Stimulated activated naive B cell treated with anti-CD40 and anti-IgM and Interleukin-4, amounts not matched to agents 10 μg/mL and 1 μg/mL and 100 μg/mL, for 72 hours (primary cell): Measurements from ENCODE around the gene ASPSCR1.
"Not testable (repeated sequence)": the region's sequence is repeated elsewhere in the genome, so short reads cannot be mapped to it uniquely, and the experiment has no call there.

Experiments
- ATAC-seq, 2 donors: fragments of 150-1000 bp; cut with Tn5 transposase; replicated peaks; 2 replicates each; pipeline ENCODE4 v1.10.0; 2021; ENCODE audit warnings: moderate library complexity in 1 of 2
- DNase-seq: peaks from one replicate; pipeline ENCODE4 v3.0.0; 2021
- H3K27ac Mint-ChIP-seq: one replicate; pipeline ENCODE4 v1.8.0; 2022; ENCODE audit warnings: mild to moderate bottlenecking, mixed read lengths
- H3K27me3 Mint-ChIP-seq, 2 donors: one replicate each; pipeline ENCODE4 v1.8.0; 2022; ENCODE audit warnings: mixed read lengths in 2 of 2
- H3K36me3 Mint-ChIP-seq, 2 donors: one replicate each; pipeline ENCODE4 v1.8.0; 2022; ENCODE audit warnings: mixed read lengths in 2 of 2, mild to moderate bottlenecking in 1 of 2
- H3K4me1 Mint-ChIP-seq, 2 donors: one replicate each; pipeline ENCODE4 v1.8.0; 2022; ENCODE audit warnings: mixed read lengths in 2 of 2, mild to moderate bottlenecking in 1 of 2
- H3K4me3 Mint-ChIP-seq, 2 donors: one replicate each; pipeline ENCODE4 v1.8.0; 2022; ENCODE audit warnings: mild to moderate bottlenecking in 2 of 2, mixed read lengths in 2 of 2, moderate library complexity in 1 of 2
- H3K9me3 Mint-ChIP-seq, 2 donors: one replicate each; pipeline ENCODE4 v1.8.0; 2022; ENCODE audit warnings: mixed read lengths in 2 of 2, mild to moderate bottlenecking in 1 of 2

Gene ASPSCR1

GRCh38 chr17:82030470-82031302 lies 53.3 kb downstream of the ASPSCR1 start:
- Mint-ChIP-seq H3K36me3 (peaks cover 23 to 35% of the 10 kb centered on the region in 2 donors), H3K9me3 (no peaks in the 10 kb centered on the region), H3K4me1 (peaks cover 13 to 29% of the 10 kb centered on the region in 2 donors), H3K27ac (peak overlapping the region; percentile 88), H3K4me3 (peak overlapping the region; percentile 89), H3K27me3 (peaks cover 4 to 23% of the 10 kb centered on the region in 2 donors)
- ATAC-seq: peak; percentile 76 to 82
- peak; percentile 66 for DNase-seq

GRCh38 chr17:82031303-82031884 lies 54.0 kb downstream of the ASPSCR1 start, which contains the start of gene RAC3:
Gene RAC3 (plus strand): TSS chr17:82031678. CDS start chr17:82031762, 84 bp downstream.
- peak; percentile 35 to 41 for ATAC-seq
- Mint-ChIP-seq H3K27me3 (peaks cover 4 to 23% of the 10 kb centered on the region in 2 donors), H3K36me3 (peaks cover 23 to 32% of the 10 kb centered on the region in 2 donors), H3K9me3 (no peaks in the 10 kb centered on the region), H3K27ac (peak within 1 kb of the TSS; percentile 88), H3K4me1 (peaks cover 18 to 34% of the 10 kb centered on the region in 2 donors), H3K4me3 (peak within 1 kb of the TSS; percentile 89)
- DNase-seq: no peak

- peak; percentile 35 to 47 for ATAC-seq
Measured at GRCh38 chr17:82031885-82032627, 54.6 kb downstream of the ASPSCR1 start.

DNA sequence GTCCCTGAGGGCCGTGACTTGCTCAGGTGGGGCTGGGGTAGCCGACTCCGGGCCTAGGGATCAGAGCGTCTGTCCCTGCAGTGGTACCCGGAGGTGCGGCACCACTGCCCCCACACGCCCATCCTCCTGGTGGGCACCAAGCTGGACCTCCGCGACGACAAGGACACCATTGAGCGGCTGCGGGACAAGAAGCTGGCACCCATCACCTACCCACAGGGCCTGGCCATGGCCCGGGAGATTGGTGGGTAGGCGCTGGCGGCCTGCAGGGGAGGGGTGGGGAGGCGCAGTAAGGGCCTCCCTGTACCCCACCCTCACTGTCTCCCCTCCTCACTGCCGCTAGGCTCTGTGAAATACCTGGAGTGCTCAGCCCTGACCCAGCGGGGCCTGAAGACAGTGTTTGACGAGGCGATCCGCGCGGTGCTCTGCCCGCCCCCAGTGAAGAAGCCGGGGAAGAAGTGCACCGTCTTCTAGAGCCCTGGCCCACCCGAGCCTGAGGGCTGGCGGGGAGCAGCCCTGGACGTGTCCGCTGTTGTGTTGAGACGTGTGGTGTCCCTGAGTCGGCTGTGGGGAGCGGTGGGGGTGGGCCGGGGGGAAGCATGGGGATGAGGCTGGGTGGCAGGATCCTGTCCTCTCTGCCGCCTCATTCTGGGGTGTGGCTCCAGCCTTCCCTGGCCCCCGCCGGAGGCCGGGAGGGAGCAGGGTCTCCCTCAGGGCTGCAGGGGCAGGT lies 56.1 kb downstream of the ASPSCR1 start:
- ATAC-seq (no peak), DNase-seq (no peak)
- Mint-ChIP-seq H3K36me3 (peaks cover 15 to 20% of the 10 kb centered on the region in 2 donors), H3K27me3 (peaks cover 4 to 9% of the 10 kb centered on the region in 2 donors), H3K27ac (no peak overlapping the region), H3K4me3 (no peak overlapping the region), H3K4me1 (peaks cover 25 to 43% of the 10 kb centered on the region in 2 donors), H3K9me3 (no peaks in the 10 kb centered on the region)

More at GRCh38 chr17:82031885-82032627, 54.6 kb downstream of the ASPSCR1 start:
- H3K27me3 Mint-ChIP-seq: peaks cover 4 to 21% of the 10 kb centered on the region in 2 donors
- peak overlapping the region; percentile 47 to 55 for H3K4me3 Mint-ChIP-seq
- no peaks in the 10 kb centered on the region for H3K9me3 Mint-ChIP-seq
- DNase-seq: no peak
- H3K27ac Mint-ChIP-seq: no peak overlapping the region
- peaks cover 18 to 34% of the 10 kb centered on the region in 2 donors for H3K4me1 Mint-ChIP-seq
- peaks cover 21 to 26% of the 10 kb centered on the region in 2 donors for H3K36me3 Mint-ChIP-seq

DNA sequence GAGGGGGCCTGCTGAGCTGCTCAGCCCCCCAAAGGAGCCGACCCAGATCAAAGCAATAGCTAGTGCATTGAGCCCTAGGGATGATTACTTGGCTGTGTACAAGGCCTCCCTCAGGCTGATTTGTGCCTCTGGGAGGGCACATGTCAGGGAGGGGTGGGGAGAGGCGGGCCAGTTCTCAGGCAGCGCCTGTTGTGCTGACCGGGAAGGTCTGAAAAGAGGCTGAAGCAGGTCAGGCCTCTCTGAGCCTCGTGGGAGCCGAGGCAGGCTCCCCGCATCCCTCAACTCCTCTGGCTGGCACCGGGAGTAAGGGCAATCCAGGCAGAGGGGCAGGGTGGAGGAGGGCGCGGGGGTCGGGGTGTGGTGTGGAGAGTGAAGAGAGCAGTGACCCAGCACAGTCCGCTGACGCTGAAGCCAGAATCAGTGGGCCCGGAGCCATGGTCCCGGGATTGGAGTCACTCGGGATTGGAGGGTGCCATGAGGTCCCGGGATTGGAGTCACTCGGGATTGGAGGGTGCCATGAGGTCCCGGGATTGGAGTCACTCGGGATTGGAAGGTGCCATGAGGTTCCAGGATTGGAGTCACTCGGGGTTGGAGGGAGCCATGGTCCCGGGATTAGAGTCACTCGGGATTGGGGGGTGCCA lies 57.1 kb downstream of the ASPSCR1 start:
- H3K4me3 Mint-ChIP-seq: no peak overlapping the region
- H3K27me3 Mint-ChIP-seq: peaks cover 3 to 5% of the 10 kb centered on the region in 2 donors
- peaks cover 30 to 44% of the 10 kb centered on the region in 2 donors for H3K4me1 Mint-ChIP-seq
- ATAC-seq (no peak), DNase-seq (no peak)
- no peak overlapping the region for H3K27ac Mint-ChIP-seq
- H3K9me3 Mint-ChIP-seq: no peaks in the 10 kb centered on the region
- H3K36me3 Mint-ChIP-seq: peaks cover 10 to 13% of the 10 kb centered on the region in 2 donors

- no peaks in the 10 kb centered on the region for H3K9me3 Mint-ChIP-seq
- peak overlapping the region; percentile 67 to 69 for H3K4me3 Mint-ChIP-seq
- DNase-seq: no peak
- no peak overlapping the region for H3K27ac Mint-ChIP-seq
- peaks cover 6 to 9% of the 10 kb centered on the region in 2 donors for H3K36me3 Mint-ChIP-seq
- no peaks in the 10 kb centered on the region for H3K27me3 Mint-ChIP-seq
- no peak for ATAC-seq
- H3K4me1 Mint-ChIP-seq: peaks cover 25 to 37% of the 10 kb centered on the region in 2 donors
Measured at GRCh38 chr17:82035488-82035887, 58.1 kb downstream of the ASPSCR1 start.

GRCh38 chr17:82035956-82036633 lies 58.7 kb downstream of the ASPSCR1 start:
- H3K4me3 Mint-ChIP-seq: peak overlapping the region; percentile 95 to 97

GRCh38 chr17:82036634-82037091 lies 59.2 kb downstream of the ASPSCR1 start:
- no peaks in the 10 kb centered on the region for H3K27me3 Mint-ChIP-seq
- peak overlapping the region; percentile 95 to 97 for H3K4me3 Mint-ChIP-seq
- ATAC-seq (no peak), DNase-seq (no peak)
- no peak overlapping the region for H3K27ac Mint-ChIP-seq
- H3K9me3 Mint-ChIP-seq: no peaks in the 10 kb centered on the region
- H3K4me1 Mint-ChIP-seq: peaks cover 24 to 35% of the 10 kb centered on the region in 2 donors
- H3K36me3 Mint-ChIP-seq: peaks cover 5 to 9% of the 10 kb centered on the region in 2 donors

More at GRCh38 chr17:82035956-82036633, 58.7 kb downstream of the ASPSCR1 start:
- Mint-ChIP-seq H3K4me1 (peaks cover 24 to 35% of the 10 kb centered on the region in 2 donors), H3K36me3 (peaks cover 5 to 9% of the 10 kb centered on the region in 2 donors), H3K27me3 (no peaks in the 10 kb centered on the region), H3K9me3 (no peaks in the 10 kb centered on the region), H3K27ac (peak overlapping the region; percentile 88)
- no peak for ATAC-seq
- DNase-seq: no peak

DNA sequence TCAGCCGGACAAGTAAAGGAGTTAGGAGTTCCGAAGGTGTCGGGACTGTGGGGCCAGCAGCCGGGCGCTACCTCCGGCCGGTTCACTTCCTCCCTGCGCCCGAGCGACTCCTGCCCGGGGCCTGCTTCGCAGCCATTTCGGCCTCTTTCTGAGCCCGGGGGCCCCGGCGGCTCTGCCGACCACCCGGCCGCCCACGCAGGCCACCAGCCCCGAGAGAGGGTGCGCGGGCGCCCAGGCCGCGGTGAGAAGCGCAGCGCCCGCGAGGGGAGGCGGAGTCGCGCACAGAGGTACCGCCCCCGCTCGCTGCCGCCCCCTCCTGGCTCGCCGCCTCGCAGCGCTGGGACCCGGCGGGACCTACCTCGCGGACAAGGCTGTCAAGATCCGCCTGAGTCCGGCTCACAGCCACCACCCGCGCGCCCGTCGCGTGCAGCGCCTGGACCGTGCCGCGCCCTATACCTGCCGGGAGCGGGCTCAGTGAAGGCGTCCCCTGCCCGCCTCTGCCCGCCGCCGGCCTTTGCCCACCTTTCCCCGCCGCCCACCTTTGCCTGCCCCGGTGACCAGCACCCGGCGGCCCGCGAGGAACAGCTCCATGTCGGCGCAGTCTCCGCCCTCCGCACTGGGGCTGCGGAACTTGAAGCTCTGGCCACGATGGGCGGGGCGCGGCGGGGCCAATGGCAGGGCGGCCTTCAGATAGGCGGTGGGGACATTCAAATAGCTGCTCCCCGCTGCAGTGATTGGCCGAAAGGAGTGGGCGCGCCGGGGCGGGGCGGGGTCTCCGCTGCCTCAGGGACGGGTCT lies 59.9 kb downstream of the ASPSCR1 start, which contains the start of gene DCXR:
Gene DCXR (minus strand): TSS at position 606 of the 797 bp plus-strand sequence. CDS start 15 bp downstream, at position 591.
- peak; percentile 94 to 96 for ATAC-seq
- DNase-seq: peak; percentile 95
- H3K4me1 Mint-ChIP-seq: peaks cover 24 to 35% of the 10 kb centered on the region in 2 donors
- H3K36me3 Mint-ChIP-seq: peaks cover 5 to 9% of the 10 kb centered on the region in 2 donors
- peak within 1 kb of the TSS; percentile 98 for H3K27ac Mint-ChIP-seq
- peak within 1 kb of the TSS; percentile 95 to 97 for H3K4me3 Mint-ChIP-seq
- no peaks in the 10 kb centered on the region for H3K27me3 Mint-ChIP-seq
- no peaks in the 10 kb centered on the region for H3K9me3 Mint-ChIP-seq

- Mint-ChIP-seq H3K9me3 (no peaks in the 10 kb centered on the region), H3K4me1 (peaks cover 24 to 35% of the 10 kb centered on the region in 2 donors), H3K4me3 (peak overlapping the region; percentile 95 to 97), H3K27ac (peak overlapping the region; percentile 98), H3K36me3 (peaks cover 5 to 9% of the 10 kb centered on the region in 2 donors), H3K27me3 (no peaks in the 10 kb centered on the region)
- ATAC-seq: no peak
- DNase-seq: no peak
Measured at GRCh38 chr17:82037889-82038195, 60.4 kb downstream of the ASPSCR1 start.

DNA sequence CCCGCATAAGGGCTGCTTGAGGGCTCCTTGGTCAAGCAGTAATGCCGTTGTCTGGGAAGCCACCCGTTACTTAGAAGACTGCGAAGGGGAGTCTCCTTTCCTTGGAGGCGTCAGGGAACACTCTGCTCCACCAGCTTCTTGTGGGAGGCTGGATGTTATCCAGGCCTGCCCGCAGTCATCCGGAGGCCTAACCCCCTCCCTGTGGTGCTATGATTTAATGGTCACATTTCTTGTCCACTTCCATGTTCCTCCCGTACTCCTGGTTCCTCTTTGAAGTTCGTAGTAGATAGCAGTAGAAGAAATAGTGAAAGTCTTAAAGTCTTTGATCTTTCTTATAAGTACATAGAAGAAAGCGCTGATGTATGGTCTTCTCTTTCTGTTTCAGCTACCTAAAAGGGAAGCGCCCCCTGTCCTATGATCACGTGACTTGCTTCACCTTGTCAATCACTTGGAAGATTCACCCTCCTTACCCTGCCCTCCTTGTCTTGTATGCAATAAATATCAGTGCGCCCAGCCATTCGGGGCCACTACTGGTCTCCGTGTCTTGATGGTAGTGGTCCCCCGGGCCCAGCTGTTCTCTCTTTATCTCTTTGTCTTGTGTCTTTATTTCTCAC lies 61.5 kb downstream of the ASPSCR1 start:
- H3K27me3 Mint-ChIP-seq, H3K9me3 Mint-ChIP-seq, ATAC-seq, DNase-seq, H3K36me3 Mint-ChIP-seq: not testable (repeated sequence)
- H3K27ac Mint-ChIP-seq: peak overlapping the region; percentile 83
- H3K4me1 Mint-ChIP-seq: peaks cover 24 to 35% of the 10 kb centered on the region in 2 donors
- peak overlapping the region; percentile 6 to 32 for H3K4me3 Mint-ChIP-seq
